Memory B cell (primary cell): ENCODE results near the gene LRRC37A2.
"Not testable (repeated sequence)": the region's sequence is repeated elsewhere in the genome, so short reads cannot be mapped to it uniquely, and the experiment has no call there.

Source experiments
- ATAC-seq: fragments of 150-1000 bp; cut with Tn5 transposase; 2 replicates; pipeline ENCODE4 v1.10.0; 2021; ENCODE audit warnings: low read depth, mild to moderate bottlenecking, moderate library complexity
- DNase-seq, 2 donors: peaks; one replicate each; pipeline ENCODE4 v3.0.0; 2022; ENCODE audit warnings: low spot score in 2 of 2
- H3K27ac Mint-ChIP-seq: one replicate; pipeline ENCODE4 v1.8.0; 2022; ENCODE audit warnings: mild to moderate bottlenecking, moderate library complexity, mixed read lengths
- H3K27me3 Mint-ChIP-seq: one replicate; pipeline ENCODE4 v1.8.0; 2022; ENCODE audit warnings: mixed read lengths
- H3K36me3 Mint-ChIP-seq: one replicate; pipeline ENCODE4 v1.8.0; 2022; ENCODE audit warnings: mild to moderate bottlenecking, mixed read lengths
- H3K4me1 Mint-ChIP-seq: one replicate; pipeline ENCODE4 v1.8.0; 2022; ENCODE audit warnings: mixed read lengths
- H3K4me3 Mint-ChIP-seq: one replicate; pipeline ENCODE4 v1.8.0; 2022; ENCODE audit warnings: mild to moderate bottlenecking, moderate library complexity, mixed read lengths
- H3K9me3 Mint-ChIP-seq: one replicate; pipeline ENCODE4 v1.8.0; 2022; ENCODE audit warnings: mixed read lengths

LRRC37A2 gene

DNA sequence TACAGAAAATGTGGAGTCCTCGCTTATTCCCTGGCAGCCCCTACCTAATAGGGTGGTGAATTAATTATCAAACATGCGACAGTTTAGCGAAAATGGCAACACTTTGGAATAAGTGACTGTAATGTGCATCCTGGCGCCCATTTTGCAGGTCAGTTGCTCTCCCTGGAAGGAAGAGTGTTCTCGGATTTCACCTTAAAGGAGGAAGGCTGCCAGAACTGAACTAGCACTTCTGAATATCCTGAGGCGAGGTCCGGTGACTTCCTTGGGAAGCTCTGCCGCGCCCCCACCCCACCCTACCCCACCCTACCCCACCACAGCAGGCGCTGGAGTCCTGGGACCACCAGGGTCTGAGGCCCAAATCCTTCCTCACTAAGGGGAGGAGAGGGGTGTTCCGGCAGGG, at the start of gene LRRC37A2:
Gene LRRC37A2, plus strand, starts transcription at position 301 of the 400 bp plus-strand sequence. CDS start 245 bp downstream, outside the sequence.
- H3K36me3 Mint-ChIP-seq, DNase-seq, H3K4me3 Mint-ChIP-seq, H3K9me3 Mint-ChIP-seq, H3K27me3 Mint-ChIP-seq, H3K4me1 Mint-ChIP-seq, ATAC-seq, H3K27ac Mint-ChIP-seq: not testable (repeated sequence)

- not testable (repeated sequence) for H3K9me3 Mint-ChIP-seq
These were observed 44.6 kb upstream of the LRRC37A2 start for GRCh38 chr17:46467618-46468017.

DNA sequence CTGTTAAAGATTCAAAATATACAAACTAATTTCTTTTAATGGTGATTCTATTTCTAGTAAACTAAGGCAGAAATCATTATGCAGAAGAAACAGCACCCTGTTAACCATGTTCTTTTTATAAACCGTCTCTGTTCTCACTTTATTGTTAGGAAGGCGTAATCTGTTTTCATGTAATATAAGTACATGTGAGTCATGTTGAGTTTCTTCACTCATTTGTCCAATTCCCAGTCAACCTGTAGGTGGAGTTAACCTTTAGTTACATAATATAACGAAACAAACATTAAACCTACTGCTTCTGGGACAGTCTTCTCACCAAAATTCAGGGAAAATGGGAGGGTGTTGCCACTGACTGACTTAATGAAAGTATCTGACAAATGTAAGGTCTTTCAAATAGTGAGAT, 37.8 kb upstream of the LRRC37A2 start:
- H3K4me1 Mint-ChIP-seq, H3K36me3 Mint-ChIP-seq, H3K27me3 Mint-ChIP-seq, DNase-seq, H3K9me3 Mint-ChIP-seq, H3K4me3 Mint-ChIP-seq, H3K27ac Mint-ChIP-seq, ATAC-seq: not testable (repeated sequence)

More at GRCh38 chr17:46467618-46468017, 44.6 kb upstream of the LRRC37A2 start:
- H3K27me3 Mint-ChIP-seq, H3K4me1 Mint-ChIP-seq, H3K4me3 Mint-ChIP-seq, H3K27ac Mint-ChIP-seq, H3K36me3 Mint-ChIP-seq, DNase-seq, ATAC-seq: not testable (repeated sequence)

DNA sequence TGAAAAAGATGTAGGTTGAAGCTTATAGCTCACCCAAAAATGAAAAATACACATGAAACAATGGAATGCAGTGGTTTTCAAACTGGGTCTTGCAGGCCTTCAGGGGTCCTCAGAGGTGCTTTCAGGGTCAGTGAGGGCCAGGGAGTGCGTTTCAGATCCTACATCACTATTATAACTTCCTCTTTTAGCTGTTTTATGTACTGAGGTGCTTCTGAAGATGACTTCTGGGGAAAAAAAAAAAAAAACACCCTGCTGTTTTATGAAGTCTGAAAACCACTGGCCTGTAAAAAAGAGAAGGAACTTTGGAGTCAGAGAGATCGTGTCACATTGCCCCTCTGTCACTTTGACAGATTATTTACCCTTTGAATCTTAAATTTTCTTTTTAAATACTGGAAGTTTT, 36.7 kb upstream of the LRRC37A2 start:
- not testable (repeated sequence) for H3K36me3 Mint-ChIP-seq, DNase-seq, H3K27ac Mint-ChIP-seq, H3K9me3 Mint-ChIP-seq, H3K4me1 Mint-ChIP-seq, H3K27me3 Mint-ChIP-seq, H3K4me3 Mint-ChIP-seq
- ATAC-seq = peak; percentile 78

DNA sequence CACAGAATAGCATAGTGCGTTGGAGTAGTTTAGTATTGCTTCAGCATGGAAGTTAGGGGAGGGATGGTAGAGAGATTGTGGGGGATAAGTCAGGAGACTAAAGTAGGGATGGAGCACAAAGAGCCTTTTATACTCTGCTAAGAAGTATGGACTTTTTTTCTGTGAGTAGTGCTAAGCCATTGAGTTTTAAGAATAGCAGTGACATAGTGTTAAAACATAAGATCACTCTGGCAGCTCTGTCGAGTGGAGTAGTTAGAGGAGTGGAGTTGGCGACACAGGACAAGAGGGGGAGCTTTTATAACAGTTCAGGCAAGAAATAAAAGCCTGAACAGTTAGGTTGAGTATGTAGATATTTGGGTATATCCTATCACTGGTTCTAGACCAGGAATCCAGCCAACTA, 33.4 kb upstream of the LRRC37A2 start:
- DNase-seq = not testable (repeated sequence)

GRCh38 chr17:46481310-46481709, 31.0 kb upstream of the LRRC37A2 start:
- ATAC-seq, H3K27ac Mint-ChIP-seq, H3K4me3 Mint-ChIP-seq, H3K27me3 Mint-ChIP-seq, H3K4me1 Mint-ChIP-seq, H3K9me3 Mint-ChIP-seq, H3K36me3 Mint-ChIP-seq, DNase-seq: not testable (repeated sequence)

More for the DNA sequence above, 33.4 kb upstream of the LRRC37A2 start:
- H3K36me3 Mint-ChIP-seq, H3K4me3 Mint-ChIP-seq, ATAC-seq, H3K27ac Mint-ChIP-seq, H3K9me3 Mint-ChIP-seq, H3K27me3 Mint-ChIP-seq, H3K4me1 Mint-ChIP-seq: not testable (repeated sequence)

- ATAC-seq, H3K36me3 Mint-ChIP-seq, H3K4me1 Mint-ChIP-seq, H3K27ac Mint-ChIP-seq, H3K4me3 Mint-ChIP-seq, DNase-seq, H3K9me3 Mint-ChIP-seq, H3K27me3 Mint-ChIP-seq: not testable (repeated sequence)
These were observed 20.2 kb upstream of the LRRC37A2 start for GRCh38 chr17:46492021-46492420.

GRCh38 chr17:46499437-46500139, 12.7 kb upstream of the LRRC37A2 start:
- H3K9me3 Mint-ChIP-seq, DNase-seq, H3K27me3 Mint-ChIP-seq, H3K4me3 Mint-ChIP-seq, H3K36me3 Mint-ChIP-seq, ATAC-seq, H3K4me1 Mint-ChIP-seq, H3K27ac Mint-ChIP-seq: not testable (repeated sequence)

GRCh38 chr17:46505896-46506295, 6.4 kb upstream of the LRRC37A2 start:
- not testable (repeated sequence) for H3K27ac Mint-ChIP-seq, H3K9me3 Mint-ChIP-seq, DNase-seq, H3K27me3 Mint-ChIP-seq, ATAC-seq, H3K36me3 Mint-ChIP-seq, H3K4me3 Mint-ChIP-seq, H3K4me1 Mint-ChIP-seq

DNA sequence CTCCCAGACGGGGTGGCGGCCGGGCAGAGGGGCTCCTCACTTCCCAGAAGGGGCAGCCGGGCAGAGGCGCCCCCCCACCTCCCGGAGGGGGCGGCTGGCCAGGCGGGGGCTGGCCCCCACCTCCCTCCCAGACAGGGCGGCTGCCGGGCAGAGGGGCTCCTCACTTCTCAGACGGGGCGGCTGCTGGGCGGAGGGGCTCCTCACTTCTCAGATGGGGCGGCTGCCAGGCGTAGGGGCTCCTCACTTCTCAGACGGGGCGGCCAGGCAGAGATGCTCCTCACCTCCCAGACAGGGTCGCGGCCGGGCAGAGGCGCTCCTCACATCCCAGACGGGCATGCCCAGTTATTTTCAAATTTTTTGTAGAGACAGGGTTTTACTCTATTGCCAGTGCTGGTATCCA, 22.4 kb downstream of the LRRC37A2 start:
- not testable (repeated sequence) for ATAC-seq, DNase-seq, H3K9me3 Mint-ChIP-seq, H3K4me3 Mint-ChIP-seq, H3K4me1 Mint-ChIP-seq, H3K27me3 Mint-ChIP-seq, H3K27ac Mint-ChIP-seq, H3K36me3 Mint-ChIP-seq

GRCh38 chr17:46548607-46549006, 36.3 kb downstream of the LRRC37A2 start:
- not testable (repeated sequence) for H3K27me3 Mint-ChIP-seq

DNA sequence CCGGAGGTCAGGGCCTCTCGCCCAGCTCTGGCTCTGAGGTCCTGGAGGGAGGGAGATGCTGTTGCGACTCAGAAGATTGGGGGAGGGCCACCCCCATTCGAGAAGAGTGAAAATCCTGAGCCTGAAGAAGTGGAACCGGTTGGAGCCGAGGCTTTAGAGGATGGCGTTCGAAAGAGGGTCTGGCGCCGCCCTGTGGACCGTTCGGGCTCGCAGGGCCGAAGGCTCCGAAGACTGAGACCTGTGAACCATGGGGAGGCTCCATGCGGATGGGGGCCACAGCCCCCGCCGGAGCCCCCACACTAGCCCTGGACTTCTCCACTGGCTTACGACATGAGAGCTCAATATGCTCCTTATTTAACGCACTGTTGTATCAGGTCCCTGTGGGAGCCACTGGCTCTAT, 46.9 kb downstream of the LRRC37A2 start:
- not testable (repeated sequence) for H3K27me3 Mint-ChIP-seq, DNase-seq, H3K36me3 Mint-ChIP-seq, H3K4me3 Mint-ChIP-seq, H3K27ac Mint-ChIP-seq, ATAC-seq, H3K4me1 Mint-ChIP-seq, H3K9me3 Mint-ChIP-seq

More at GRCh38 chr17:46548607-46549006, 36.3 kb downstream of the LRRC37A2 start:
- not testable (repeated sequence) for H3K27ac Mint-ChIP-seq, H3K4me1 Mint-ChIP-seq, ATAC-seq, DNase-seq, H3K4me3 Mint-ChIP-seq, H3K9me3 Mint-ChIP-seq, H3K36me3 Mint-ChIP-seq

GRCh38 chr17:46560048-46560447, 47.8 kb downstream of the LRRC37A2 start:
- DNase-seq, H3K27me3 Mint-ChIP-seq, H3K9me3 Mint-ChIP-seq, H3K36me3 Mint-ChIP-seq, ATAC-seq, H3K4me3 Mint-ChIP-seq, H3K27ac Mint-ChIP-seq, H3K4me1 Mint-ChIP-seq: not testable (repeated sequence)

- not testable (repeated sequence) for H3K27me3 Mint-ChIP-seq, H3K36me3 Mint-ChIP-seq, H3K4me1 Mint-ChIP-seq, H3K27ac Mint-ChIP-seq, H3K9me3 Mint-ChIP-seq, H3K4me3 Mint-ChIP-seq, DNase-seq
- ATAC-seq = peak; percentile 96
These were observed 54.0 kb downstream of the LRRC37A2 start for GRCh38 chr17:46566284-46566683.

GRCh38 chr17:46566980-46567379, 54.7 kb downstream of the LRRC37A2 start:
- not testable (repeated sequence) for H3K27me3 Mint-ChIP-seq, DNase-seq, ATAC-seq, H3K27ac Mint-ChIP-seq, H3K9me3 Mint-ChIP-seq, H3K4me3 Mint-ChIP-seq, H3K36me3 Mint-ChIP-seq, H3K4me1 Mint-ChIP-seq
